ENCODE measurements around the gene SIK2.

SIK2 gene

DNA sequence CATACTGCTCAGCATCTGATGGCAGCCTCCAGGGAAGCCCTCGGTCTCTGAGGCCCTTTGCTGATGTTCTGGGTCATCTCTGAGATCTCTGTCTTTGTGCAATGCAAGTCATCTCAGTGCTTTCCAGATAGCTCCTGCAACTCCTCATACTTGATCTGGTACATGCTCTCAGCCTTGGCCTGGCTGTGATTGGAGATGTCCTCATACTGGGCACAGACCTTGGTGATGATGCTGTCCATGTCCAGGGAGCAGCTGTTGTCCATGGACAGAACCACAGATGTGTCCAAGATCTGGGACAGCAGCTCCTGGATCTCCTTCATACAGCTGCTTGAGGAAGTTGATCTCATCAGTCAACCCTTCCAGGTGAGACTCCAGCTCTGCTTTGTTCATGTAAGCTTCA lies 69.1 kb downstream of the SIK2 start:
- H3K4me1 ChIP-seq: no peaks in the 10 kb centered on the region
- no peaks in the 10 kb centered on the region for H3K27me3 ChIP-seq (ENCODE audit: control insufficient read depth, insufficient read depth, low read length)
- H3K27ac ChIP-seq: no peak overlapping the region
- no peaks in the 10 kb centered on the region for H3K9me3 ChIP-seq (ENCODE audit: control insufficient read depth, low read length)
- TF ChIP-seq, protein P1, sequence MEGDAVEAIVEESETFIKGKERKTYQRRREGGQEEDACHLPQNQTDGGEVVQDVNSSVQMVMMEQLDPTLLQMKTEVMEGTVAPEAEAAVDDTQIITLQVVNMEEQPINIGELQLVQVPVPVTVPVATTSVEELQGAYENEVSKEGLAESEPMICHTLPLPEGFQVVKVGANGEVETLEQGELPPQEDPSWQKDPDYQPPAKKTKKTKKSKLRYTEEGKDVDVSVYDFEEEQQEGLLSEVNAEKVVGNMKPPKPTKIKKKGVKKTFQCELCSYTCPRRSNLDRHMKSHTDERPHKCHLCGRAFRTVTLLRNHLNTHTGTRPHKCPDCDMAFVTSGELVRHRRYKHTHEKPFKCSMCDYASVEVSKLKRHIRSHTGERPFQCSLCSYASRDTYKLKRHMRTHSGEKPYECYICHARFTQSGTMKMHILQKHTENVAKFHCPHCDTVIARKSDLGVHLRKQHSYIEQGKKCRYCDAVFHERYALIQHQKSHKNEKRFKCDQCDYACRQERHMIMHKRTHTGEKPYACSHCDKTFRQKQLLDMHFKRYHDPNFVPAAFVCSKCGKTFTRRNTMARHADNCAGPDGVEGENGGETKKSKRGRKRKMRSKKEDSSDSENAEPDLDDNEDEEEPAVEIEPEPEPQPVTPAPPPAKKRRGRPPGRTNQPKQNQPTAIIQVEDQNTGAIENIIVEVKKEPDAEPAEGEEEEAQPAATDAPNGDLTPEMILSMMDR (IDR thresholded peaks at IDR 0.05): no peak
- H3K4me3 ChIP-seq (ENCODE audit: low read depth, low read length): no peak overlapping the region
- H3K4me2 ChIP-seq (ENCODE audit: low read length): no peak overlapping the region
- H3K36me3 ChIP-seq (ENCODE audit: control insufficient read depth, insufficient read depth, low read length): no peaks in the 10 kb centered on the region
- H3K9ac ChIP-seq: no peak overlapping the region
- H3K79me2 ChIP-seq: peaks cover 8% of the 10 kb centered on the region
- H2AFZ ChIP-seq: no peak overlapping the region

DNA sequence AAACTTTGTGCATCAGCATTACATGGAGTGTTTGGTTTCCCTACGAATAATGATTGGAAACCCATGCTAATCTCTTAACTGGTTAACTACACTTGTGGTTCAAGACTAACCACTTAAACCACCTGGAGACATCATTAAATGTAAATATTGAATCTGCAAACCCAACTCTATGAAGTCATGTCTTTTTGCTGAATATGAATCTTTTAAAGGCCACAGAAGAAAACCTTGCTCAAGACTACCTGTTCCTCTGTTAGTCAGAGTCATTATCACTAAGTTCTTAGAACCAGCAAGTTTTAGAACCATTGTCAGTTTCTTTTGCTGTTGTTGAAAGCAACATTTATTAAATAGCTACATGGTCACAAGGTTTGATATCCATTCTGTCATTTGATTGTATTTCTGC lies 70.7 kb downstream of the SIK2 start:
- Histone ChIP-seq H3K27ac (no peak overlapping the region), H3K9me3 (ENCODE audit: control insufficient read depth, low read length) (no peaks in the 10 kb centered on the region), H3K4me2 (ENCODE audit: low read length) (no peak overlapping the region), H3K79me2 (peaks cover 6% of the 10 kb centered on the region), H3K9ac (no peak overlapping the region), H2AFZ (no peak overlapping the region), H3K27me3 (ENCODE audit: control insufficient read depth, insufficient read depth, low read length) (no peaks in the 10 kb centered on the region), H3K36me3 (ENCODE audit: control insufficient read depth, insufficient read depth, low read length) (no peaks in the 10 kb centered on the region), H3K4me1 (no peaks in the 10 kb centered on the region), H3K4me3 (ENCODE audit: low read depth, low read length) (no peak overlapping the region)
- TF ChIP-seq, protein P1 (IDR thresholded peaks at IDR 0.05): no peak

DNA sequence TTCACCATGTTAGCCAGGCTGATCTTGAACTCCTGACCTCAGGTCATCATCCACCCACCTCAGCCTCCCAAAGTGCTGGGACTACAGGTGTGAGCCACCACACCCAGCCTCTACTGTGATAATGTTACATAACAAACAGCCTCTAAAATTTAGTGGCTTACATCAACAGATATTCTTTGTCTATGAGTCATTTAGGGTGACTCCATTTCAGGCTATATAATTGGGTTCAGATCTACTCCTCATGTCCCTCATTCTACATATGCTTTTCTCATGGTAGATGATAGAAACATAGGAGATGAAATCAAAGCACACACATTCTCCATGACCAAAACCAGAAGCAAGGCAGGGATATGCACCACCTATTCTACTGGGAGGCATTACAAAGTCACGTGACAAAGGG lies 72.7 kb downstream of the SIK2 start:
- Histone ChIP-seq H3K4me2 (ENCODE audit: low read length) (no peak overlapping the region), H3K4me1 (no peaks in the 10 kb centered on the region), H3K79me2 (peaks cover 6% of the 10 kb centered on the region), H3K4me3 (ENCODE audit: low read depth, low read length) (no peak overlapping the region), H3K27ac (no peak overlapping the region), H2AFZ (no peak overlapping the region), H3K27me3 (ENCODE audit: control insufficient read depth, insufficient read depth, low read length) (no peaks in the 10 kb centered on the region), H3K9me3 (ENCODE audit: control insufficient read depth, low read length) (no peaks in the 10 kb centered on the region), H3K36me3 (ENCODE audit: control insufficient read depth, insufficient read depth, low read length) (no peaks in the 10 kb centered on the region), H3K9ac (no peak overlapping the region)
- TF ChIP-seq, protein P1 (IDR thresholded peaks at IDR 0.05): no peak

DNA sequence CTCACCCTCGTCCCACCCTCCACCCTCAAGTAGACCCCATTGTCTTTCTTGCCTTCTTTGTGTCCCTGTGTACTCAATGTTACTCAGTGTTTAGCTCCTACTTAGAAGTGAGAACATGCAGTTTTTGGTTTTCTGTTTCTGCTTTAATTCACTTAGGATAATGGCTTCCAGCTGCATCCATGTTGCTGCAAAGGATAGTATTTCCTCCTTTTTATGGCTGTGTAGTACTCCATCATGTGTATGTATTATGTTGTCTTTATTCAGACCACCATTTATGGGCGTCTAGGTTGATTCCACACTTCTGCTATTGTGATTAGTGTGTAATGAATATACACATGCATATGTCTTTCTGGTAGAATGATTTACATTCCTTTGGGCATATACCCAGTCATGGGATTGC lies 73.6 kb downstream of the SIK2 start:
- H3K9me3 ChIP-seq (ENCODE audit: control insufficient read depth, low read length): no peaks in the 10 kb centered on the region
- H3K36me3 ChIP-seq (ENCODE audit: control insufficient read depth, insufficient read depth, low read length): no peaks in the 10 kb centered on the region

More for the DNA sequence above, 73.6 kb downstream of the SIK2 start:
- no peak overlapping the region for H3K4me3 ChIP-seq (ENCODE audit: low read depth, low read length)
- no peak overlapping the region for H3K4me2 ChIP-seq (ENCODE audit: low read length)
- no peak overlapping the region for H2AFZ ChIP-seq
- H3K4me1 ChIP-seq: no peaks in the 10 kb centered on the region
- H3K79me2 ChIP-seq: peaks cover 6% of the 10 kb centered on the region
- H3K9ac ChIP-seq: no peak overlapping the region
- no peaks in the 10 kb centered on the region for H3K27me3 ChIP-seq (ENCODE audit: control insufficient read depth, insufficient read depth, low read length)
- TF ChIP-seq, protein P1 (IDR thresholded peaks at IDR 0.05): no peak
- no peak overlapping the region for H3K27ac ChIP-seq

Measured in parathyroid adenoma (tissue), 2 donors.